Measurements from ENCODE around the gene DNAJB5.
A peak's percentile ranks its signal among the peaks of the same experiment; 100 is the strongest.
"Not testable (repeated sequence)": the region's sequence is repeated elsewhere in the genome, so short reads cannot be mapped to it uniquely, and the experiment has no call there.

The DNAJB5 gene

GRCh38 chr9:34989003-34989945, at the start of gene DNAJB5:
Gene DNAJB5 (plus strand): TSS chr9:34989745. CDS start chr9:34990631, 886 bp downstream.
- DNase-seq = peak; percentile 98

GRCh38 chr9:34939989-34940388, 49.6 kb upstream of the DNAJB5 start:
- DNase-seq = not testable (repeated sequence)

GRCh38 chr9:34948451-34948850, 41.1 kb upstream of the DNAJB5 start:
- DNase-seq = no peak

- no peak for DNase-seq
Measured at GRCh38 chr9:34954225-34954624, 35.3 kb upstream of the DNAJB5 start.

- not testable (repeated sequence) for DNase-seq
Measured at GRCh38 chr9:34956066-34956465, 33.5 kb upstream of the DNAJB5 start.

GRCh38 chr9:34956648-34957047, 32.9 kb upstream of the DNAJB5 start:
- no peak for DNase-seq

GRCh38 chr9:34957492-34958410, 31.8 kb upstream of the DNAJB5 start, which contains the start of gene PHF24:
Gene PHF24 (plus strand): TSS chr9:34958285. CDS start chr9:34971299, 13,014 bp downstream.
- DNase-seq = no peak

- no peak for DNase-seq
Measured at GRCh38 chr9:34958411-34958982, 31.0 kb upstream of the DNAJB5 start.

GRCh38 chr9:34959461-34959860, 30.1 kb upstream of the DNAJB5 start:
- DNase-seq = no peak

- no peak for DNase-seq
Measured at GRCh38 chr9:34961574-34962490, 27.7 kb upstream of the DNAJB5 start.

- no peak for DNase-seq
Measured at GRCh38 chr9:34962546-34962945, 27.0 kb upstream of the DNAJB5 start.

GRCh38 chr9:34963552-34963951, 26.0 kb upstream of the DNAJB5 start:
- DNase-seq = no peak

- no peak for DNase-seq
Measured at GRCh38 chr9:34964458-34964857, 25.1 kb upstream of the DNAJB5 start.

- no peak for DNase-seq
Measured at GRCh38 chr9:34971146-34971811, 18.3 kb upstream of the DNAJB5 start.

GRCh38 chr9:34974664-34975063, 14.9 kb upstream of the DNAJB5 start:
- DNase-seq = no peak

GRCh38 chr9:34976441-34976840, 13.1 kb upstream of the DNAJB5 start:
- no peak for DNase-seq

- DNase-seq = no peak
Measured at GRCh38 chr9:34976992-34977391, 12.6 kb upstream of the DNAJB5 start.

GRCh38 chr9:34980181-34980761, 9.3 kb upstream of the DNAJB5 start:
- no peak for DNase-seq

- no peak for DNase-seq
Measured at GRCh38 chr9:34982361-34982760, 7.2 kb upstream of the DNAJB5 start.

- DNase-seq = no peak
Measured at GRCh38 chr9:34983209-34983608, 6.3 kb upstream of the DNAJB5 start.

GRCh38 chr9:34984049-34984448, 5.5 kb upstream of the DNAJB5 start:
- DNase-seq = no peak

Data from NCI-H774 (cell line).